Cardiac muscle cell (in vitro differentiated cells and primary cell): ENCODE data around the gene CACNA1C. TPM values are rescaled to one million over a fixed set of nuclear protein-coding genes. Genes with fewer than 3 reads are reported as not detected.

Source experiments
- DNase-seq, 2 donors: peaks; one replicate each; pipeline versions ENCODE4 v3.0.0 to v3.0.0-alpha.2; 2010 to 2017; ENCODE audit warnings: low read depth in 1 of 2, low spot score in 1 of 2
- H3K27ac ChIP-seq: fragments of 200-600 bp; sonication (generic); 2 replicates; pipeline ENCODE4 v1.5.1; 2016
- H3K27me3 ChIP-seq: fragments of 200-600 bp; sonication (generic); 2 replicates; pipeline ENCODE4 v1.6.0; 2016; ENCODE audit warnings: control low read depth
- H3K36me3 ChIP-seq: fragments of 200-600 bp; sonication (generic); 2 replicates; pipeline ENCODE4 v1.5.1; 2016; ENCODE audit warnings: control low read depth
- H3K4me1 ChIP-seq: fragments of 200-600 bp; sonication (generic); 2 replicates; pipeline ENCODE4 v1.8.1; 2017; ENCODE audit warnings: low read depth, mild to moderate bottlenecking, mixed run types
- H3K4me3 ChIP-seq: fragments of 200-600 bp; sonication (generic); 2 replicates; pipeline ENCODE4 v1.5.1; 2016; ENCODE audit warnings: mild to moderate bottlenecking
- H3K9me3 ChIP-seq: fragments of 200-600 bp; sonication (generic); 2 replicates; pipeline ENCODE4 v1.5.1; 2017; ENCODE audit warnings: low read depth, mild to moderate bottlenecking, control low read depth
- CTCF ChIP-seq: IDR thresholded peaks from 2 replicates; pipeline ENCODE4 v1.5.1; 2012; ENCODE audit warnings: low read depth, mild to moderate bottlenecking, low read length
- polyA plus RNA-seq: library from polyadenylated mRNA; unstranded; fragments of >200 nt; fragmentation: Nextera tagmentation; extraction: Ambion mirVana; gene quantifications from 2 replicates; pipeline ENCODE4 v1.2.1, GENCODE V29; 2016
- total RNA-seq: library from RNA; depleted of rRNA; stranded (reverse); fragments of >200 nt; gene quantifications from 2 replicates; pipeline ENCODE4 v1.2.3, GENCODE V29; 2016

Gene CACNA1C
- total and polyA plus RNA-seq, 2 experiments from 2014 or later, result 40.8 to 77.8 TPM

- Histone ChIP-seq H3K27me3 (no peaks in the 10 kb centered on the region), H3K36me3 (peaks cover 15% of the 10 kb centered on the region), H3K9me3 (no peaks in the 10 kb centered on the region), H3K4me1 (peaks cover 12% of the 10 kb centered on the region), H3K27ac (no peak overlapping the region), H3K4me3 (no peak overlapping the region)
- TF ChIP-seq CTCF, result no peak
- no peak for DNase-seq
These were observed 65.3 kb downstream of the CACNA1C start for GRCh38 chr12:2118061-2118460.

GRCh38 chr12:2118481-2119255 is 65.9 kb downstream of the CACNA1C start:
- H3K27ac ChIP-seq, result no peak overlapping the region
- no peaks in the 10 kb centered on the region for H3K27me3 ChIP-seq
- DNase-seq, result no peak
- H3K9me3 ChIP-seq, result no peaks in the 10 kb centered on the region
- peaks cover 6% of the 10 kb centered on the region for H3K4me1 ChIP-seq
- no peak overlapping the region for H3K4me3 ChIP-seq
- no peak for TF ChIP-seq CTCF
- peaks cover 15% of the 10 kb centered on the region for H3K36me3 ChIP-seq

- Histone ChIP-seq H3K36me3 (peaks cover 15% of the 10 kb centered on the region), H3K4me3 (no peak overlapping the region), H3K27me3 (no peaks in the 10 kb centered on the region), H3K9me3 (no peaks in the 10 kb centered on the region), H3K27ac (no peak overlapping the region), H3K4me1 (peaks cover under 1% of the 10 kb centered on the region)
- TF ChIP-seq CTCF, result no peak
- no peak for DNase-seq
These were observed 66.5 kb downstream of the CACNA1C start for GRCh38 chr12:2119266-2119665.

- no peaks in the 10 kb centered on the region for H3K9me3 ChIP-seq
- H3K4me1 ChIP-seq, result peaks cover under 1% of the 10 kb centered on the region
- DNase-seq, result no peak
- no peak overlapping the region for H3K27ac ChIP-seq
- H3K27me3 ChIP-seq, result no peaks in the 10 kb centered on the region
- no peak for TF ChIP-seq CTCF
- peaks cover 8% of the 10 kb centered on the region for H3K36me3 ChIP-seq
- no peak overlapping the region for H3K4me3 ChIP-seq
These were observed 68.4 kb downstream of the CACNA1C start for GRCh38 chr12:2120982-2121758.

GRCh38 chr12:2124466-2125023 is 71.8 kb downstream of the CACNA1C start:
- no peaks in the 10 kb centered on the region for H3K27me3 ChIP-seq
- DNase-seq, result no peak
- no peak overlapping the region for H3K27ac ChIP-seq
- H3K9me3 ChIP-seq, result no peaks in the 10 kb centered on the region
- H3K4me3 ChIP-seq, result no peak overlapping the region
- peaks cover 8% of the 10 kb centered on the region for H3K36me3 ChIP-seq
- no peak for TF ChIP-seq CTCF
- H3K4me1 ChIP-seq, result peaks cover 4% of the 10 kb centered on the region
